ENCODE results near the gene HMGCL.

Gene HMGCL

DNA sequence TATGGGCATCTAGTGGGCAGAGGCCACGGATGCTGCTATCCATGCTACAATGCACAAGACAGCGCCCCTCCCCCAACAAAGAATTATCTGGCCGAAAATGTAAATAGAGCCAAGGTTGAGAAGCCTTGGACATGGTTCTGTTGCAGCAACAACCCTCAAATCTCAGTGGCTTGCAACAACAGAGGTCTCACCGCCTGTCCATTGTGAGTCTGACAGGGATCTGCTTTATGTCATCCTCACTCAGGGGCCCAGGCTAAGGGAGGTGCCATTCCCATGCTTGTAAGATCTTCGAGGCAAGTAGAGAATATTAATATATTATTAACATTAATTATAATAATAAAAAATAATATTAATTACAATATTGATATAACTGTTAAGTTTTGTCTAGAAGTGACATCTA is 56.5 kb downstream of the HMGCL start:
- Histone ChIP-seq H3K9ac (ENCODE audit: low read length) (no peak overlapping the region), H3K4me2 (ENCODE audit: low read length) (no peak overlapping the region), H3K4me1 (ENCODE audit: low read length) (no peaks in the 10 kb centered on the region), H3K9me3 (ENCODE audit: insufficient read depth, low read length) (no peaks in the 10 kb centered on the region), H2AFZ (ENCODE audit: low read depth, low read length) (no peak overlapping the region), H3K27ac (ENCODE audit: low read length) (no peak overlapping the region), H3K27me3 (ENCODE audit: low read depth, low read length) (no peaks in the 10 kb centered on the region), H3K36me3 (replicated peaks; ENCODE audit: low read depth, low read length) (no peaks in the 10 kb centered on the region), H3K4me3 (ENCODE audit: low read length) (no peak overlapping the region), H4K20me1 (ENCODE audit: insufficient read depth, low read length) (no peaks in the 10 kb centered on the region), H3K79me2 (ENCODE audit: low read length) (no peaks in the 10 kb centered on the region)
- TF ChIP-seq CTCF (IDR thresholded peaks at IDR 0.05; ENCODE audit: low read depth, low read length) (no peak), EZH2phosphoT487 (IDR thresholded peaks at IDR 0.05; ENCODE audit: low read depth) (no peak)

GRCh38 chr1:23763041-23763577 is 62.1 kb downstream of the HMGCL start:
- no peak overlapping the region for H3K27ac ChIP-seq (ENCODE audit: low read length)
- TF ChIP-seq CTCF (IDR thresholded peaks at IDR 0.05; ENCODE audit: low read depth, low read length) (no peak), EZH2phosphoT487 (IDR thresholded peaks at IDR 0.05; ENCODE audit: low read depth) (no peak)
- no peak overlapping the region for H3K4me3 ChIP-seq (ENCODE audit: low read length)
- peaks cover 25% of the 10 kb centered on the region for H3K36me3 ChIP-seq (replicated peaks; ENCODE audit: low read depth, low read length)
- no peaks in the 10 kb centered on the region for H3K27me3 ChIP-seq (ENCODE audit: low read depth, low read length)
- H3K9me3 ChIP-seq (ENCODE audit: insufficient read depth, low read length): no peaks in the 10 kb centered on the region
- peaks cover 2% of the 10 kb centered on the region; the same call in 1 of the 2 replicates for H4K20me1 ChIP-seq (ENCODE audit: insufficient read depth, low read length)
- H3K9ac ChIP-seq (ENCODE audit: low read length): no peak overlapping the region
- H3K4me1 ChIP-seq (ENCODE audit: low read length): no peaks in the 10 kb centered on the region
- no peaks in the 10 kb centered on the region; the same call in 1 of the 2 replicates for H3K79me2 ChIP-seq (ENCODE audit: low read length)
- no peak overlapping the region for H3K4me2 ChIP-seq (ENCODE audit: low read length)
- no peak overlapping the region for H2AFZ ChIP-seq (ENCODE audit: low read depth, low read length)

DNA sequence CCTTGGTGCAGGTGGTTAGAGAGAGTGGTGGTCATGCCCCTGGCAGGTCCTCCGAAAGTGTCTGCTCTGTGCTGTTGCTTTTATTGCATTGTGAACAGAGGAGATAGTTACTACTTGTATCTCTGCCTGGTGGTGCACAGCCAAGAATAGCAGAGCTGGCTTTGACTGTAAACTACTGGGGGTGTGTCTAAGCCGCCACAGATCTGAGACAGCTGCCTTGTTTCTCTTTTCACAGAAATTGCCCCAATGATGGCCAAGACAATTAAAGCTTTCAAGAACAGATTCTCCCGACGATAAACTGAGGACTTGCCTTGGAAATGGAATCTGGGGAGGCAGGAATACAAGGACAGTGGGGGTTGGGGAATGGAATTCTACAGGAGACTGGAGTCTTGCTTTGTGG is 66.0 kb downstream of the HMGCL start:
- no peaks in the 10 kb centered on the region for H3K27me3 ChIP-seq (ENCODE audit: low read depth, low read length)
- no peak overlapping the region for H3K9ac ChIP-seq (ENCODE audit: low read length)
- no peaks in the 10 kb centered on the region for H3K9me3 ChIP-seq (ENCODE audit: insufficient read depth, low read length)
- no peak overlapping the region for H2AFZ ChIP-seq (ENCODE audit: low read depth, low read length)
- no peaks in the 10 kb centered on the region for H3K4me1 ChIP-seq (ENCODE audit: low read length)
- H3K4me3 ChIP-seq (ENCODE audit: low read length): no peak overlapping the region
- H3K4me2 ChIP-seq (ENCODE audit: low read length): no peak overlapping the region
- H3K27ac ChIP-seq (ENCODE audit: low read length): no peak overlapping the region
- TF ChIP-seq EZH2phosphoT487 (IDR thresholded peaks at IDR 0.05; ENCODE audit: low read depth) (no peak), CTCF (IDR thresholded peaks at IDR 0.05; ENCODE audit: low read depth, low read length) (no peak)
- H4K20me1 ChIP-seq (ENCODE audit: insufficient read depth, low read length): peaks cover 2% of the 10 kb centered on the region; the same call in 1 of the 2 replicates
- no peaks in the 10 kb centered on the region; the same call in 1 of the 2 replicates for H3K79me2 ChIP-seq (ENCODE audit: low read length)
- H3K36me3 ChIP-seq (replicated peaks; ENCODE audit: low read depth, low read length): peaks cover 55% of the 10 kb centered on the region

DNA sequence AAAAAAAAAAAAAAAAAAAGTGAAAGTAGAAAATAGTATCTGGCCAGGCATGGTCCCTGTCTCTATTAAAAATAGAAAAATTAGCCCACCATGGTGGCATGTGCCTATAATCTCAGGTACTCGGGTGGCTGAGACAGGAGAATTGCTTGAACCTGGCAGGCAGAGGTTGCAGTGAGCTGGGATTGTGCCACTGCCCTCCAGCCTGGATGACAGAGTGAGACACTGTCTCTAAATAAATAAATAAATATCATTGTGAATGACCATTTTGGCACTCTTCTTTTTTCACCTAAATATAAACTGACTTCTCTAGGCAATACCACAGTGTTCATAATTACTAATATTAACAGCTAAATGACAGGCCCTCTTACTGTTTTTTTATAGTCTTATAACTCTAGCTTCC is 67.4 kb downstream of the HMGCL start:
- Histone ChIP-seq H3K27me3 (ENCODE audit: low read depth, low read length) (no peaks in the 10 kb centered on the region), H3K79me2 (ENCODE audit: low read length) (peaks cover 4% of the 10 kb centered on the region; the same call in 1 of the 2 replicates), H3K9me3 (ENCODE audit: insufficient read depth, low read length) (no peaks in the 10 kb centered on the region), H4K20me1 (ENCODE audit: insufficient read depth, low read length) (peaks cover 8% of the 10 kb centered on the region), H3K4me1 (ENCODE audit: low read length) (no peaks in the 10 kb centered on the region), H3K4me2 (ENCODE audit: low read length) (no peak overlapping the region), H3K27ac (ENCODE audit: low read length) (no peak overlapping the region), H3K9ac (ENCODE audit: low read length) (no peak overlapping the region), H2AFZ (ENCODE audit: low read depth, low read length) (no peak overlapping the region), H3K4me3 (ENCODE audit: low read length) (no peak overlapping the region), H3K36me3 (replicated peaks; ENCODE audit: low read depth, low read length) (peaks cover 69% of the 10 kb centered on the region)
- TF ChIP-seq CTCF (IDR thresholded peaks at IDR 0.05; ENCODE audit: low read depth, low read length): no peak
- no peak for TF ChIP-seq EZH2phosphoT487 (IDR thresholded peaks at IDR 0.05; ENCODE audit: low read depth)
